HPDE6-E6E7 (cell line): ENCODE data around the gene SPRR2F.
"Not testable (repeated sequence)": the region's sequence is repeated elsewhere in the genome, so short reads cannot be mapped to it uniquely, and the experiment has no call there.

ENCODE experiments used
- DNase-seq: peaks from one replicate; pipeline ENCODE4 v3.0.0; 2011; ENCODE audit warnings: missing footprints; ENCODE audit errors: extremely low spot score

Gene SPRR2F

GRCh38 chr1:153113416-153113815, at the start of gene SPRR2F:
SPRR2F (minus strand) TSS chr1:153113516; CDS start chr1:153112733, 783 bp downstream.
- DNase-seq: no peak

- DNase-seq: no peak
Observed at GRCh38 chr1:153155541-153155940, 42.2 kb upstream of the SPRR2F start.

GRCh38 chr1:153152481-153152880, 39.2 kb upstream of the SPRR2F start:
- DNase-seq: no peak

- no peak for DNase-seq
Observed at GRCh38 chr1:153150846-153151245, 37.5 kb upstream of the SPRR2F start, which contains the start of gene SPRR2G. SPRR2G (minus strand) TSS chr1:153150890; CDS start chr1:153150110, 780 bp downstream.

- no peak for DNase-seq
Observed at GRCh38 chr1:153141377-153141776, 28.1 kb upstream of the SPRR2F start.

GRCh38 chr1:153140484-153140883, 27.2 kb upstream of the SPRR2F start:
- DNase-seq: no peak

GRCh38 chr1:153133743-153134142, 20.4 kb upstream of the SPRR2F start:
- DNase-seq: no peak

GRCh38 chr1:153133267-153133666, 20.0 kb upstream of the SPRR2F start:
- no peak for DNase-seq

- DNase-seq: not testable (repeated sequence)
Observed at GRCh38 chr1:153128688-153129087, 15.4 kb upstream of the SPRR2F start.

GRCh38 chr1:153127296-153127695, 14.0 kb upstream of the SPRR2F start:
- DNase-seq: no peak

- no peak for DNase-seq
Observed at GRCh38 chr1:153125536-153125935, 12.2 kb upstream of the SPRR2F start.

- not testable (repeated sequence) for DNase-seq
Observed at GRCh38 chr1:153123793-153124192, 10.5 kb upstream of the SPRR2F start.

GRCh38 chr1:153122831-153123421, 9.6 kb upstream of the SPRR2F start:
- DNase-seq: peak; percentile 87

- no peak for DNase-seq
Observed at GRCh38 chr1:153120945-153121344, 7.6 kb upstream of the SPRR2F start.

GRCh38 chr1:153119491-153119971, 6.2 kb upstream of the SPRR2F start:
- no peak for DNase-seq

GRCh38 chr1:153115264-153115663, 1.9 kb upstream of the SPRR2F start:
- not testable (repeated sequence) for DNase-seq

- DNase-seq: not testable (repeated sequence)
Observed at GRCh38 chr1:153112454-153112853, 862 bp downstream of the SPRR2F start.

- peak; percentile 10 for DNase-seq
Observed at GRCh38 chr1:153100245-153100644, 13.1 kb downstream of the SPRR2F start.

- DNase-seq: no peak
Observed at GRCh38 chr1:153099461-153100045, 13.8 kb downstream of the SPRR2F start.

- no peak for DNase-seq
Observed at GRCh38 chr1:153095764-153096163, 17.6 kb downstream of the SPRR2F start.

- DNase-seq: no peak
Observed at GRCh38 chr1:153094426-153094825, 18.9 kb downstream of the SPRR2F start, which contains the start of gene SPRR2E. SPRR2E (minus strand) TSS chr1:153094526; CDS start chr1:153093751, 775 bp downstream.

GRCh38 chr1:153087652-153088051, 25.7 kb downstream of the SPRR2F start:
- DNase-seq: no peak

- no peak for DNase-seq
Observed at GRCh38 chr1:153081736-153082135, 31.6 kb downstream of the SPRR2F start.
